Astrocyte of the cerebellum (primary cell): ENCODE measurements around the gene DSCAM.

Experiments
- DNase-seq: peaks from one replicate; pipeline ENCODE4 v3.0.0-alpha.2; 2011; ENCODE audit warnings: low read depth
- H3K4me3 ChIP-seq: 2 replicates; pipeline ENCODE4 v1.5.1; 2011; ENCODE audit warnings: mild to moderate bottlenecking, low read depth, low read length, moderate library complexity
- CTCF ChIP-seq: IDR thresholded peaks from 2 replicates; pipeline ENCODE4 v1.5.1; 2012; ENCODE audit warnings: low read length, low read depth, moderate library complexity, mild to moderate bottlenecking; ENCODE audit errors: missing control alignments
- in situ Hi-C: cut with HindIII; loops from 2 replicates; pipeline ENCODE4 v1.10.0; 2017; ENCODE audit warnings: low sequenced_read_pairs

The DSCAM gene

GRCh38 chr21:40377135-40377534, 469.8 kb downstream of the DSCAM start:
- H3K4me3 ChIP-seq = no peak overlapping the region
- in situ Hi-C loops = loop anchor here (25.0 kb wide), 1 partner anchor 240 kb away; no protein-coding TSS in a partner anchor
- DNase-seq = no peak
- no peak for TF ChIP-seq CTCF

GRCh38 chr21:40373761-40374160, 473.2 kb downstream of the DSCAM start:
- H3K4me3 ChIP-seq = no peak overlapping the region
- DNase-seq = no peak
- TF ChIP-seq CTCF = no peak
- in situ Hi-C loops = no loop called here

GRCh38 chr21:40372506-40372905, 474.5 kb downstream of the DSCAM start:
- TF ChIP-seq CTCF = no peak
- no peak overlapping the region for H3K4me3 ChIP-seq
- no peak for DNase-seq
- in situ Hi-C loops = no loop called here

- TF ChIP-seq CTCF = no peak
- no peak for DNase-seq
- in situ Hi-C loops = no loop called here
- no peak overlapping the region for H3K4me3 ChIP-seq
Measured at GRCh38 chr21:40371329-40371728, 475.6 kb downstream of the DSCAM start.

DNA sequence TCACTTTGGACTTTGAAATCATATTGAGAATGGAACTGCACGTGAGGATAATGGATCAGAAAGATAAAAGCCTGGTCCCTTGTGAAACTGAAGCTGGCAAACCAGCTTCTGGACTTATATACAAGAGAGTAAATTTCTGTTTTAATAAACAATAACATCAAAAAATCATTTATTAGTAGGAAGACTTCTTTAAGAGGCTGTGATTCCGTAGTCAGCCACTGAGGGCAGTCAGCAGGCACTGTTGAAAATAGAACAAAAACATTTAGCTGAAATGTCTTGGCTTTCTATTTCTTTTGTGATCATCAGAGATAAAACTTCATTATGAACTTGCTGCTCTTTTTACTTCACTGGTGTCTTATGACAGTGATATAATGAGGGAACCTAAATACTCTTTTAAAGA, 490.3 kb downstream of the DSCAM start:
- DNase-seq = no peak

GRCh38 chr21:40355076-40355475, 491.9 kb downstream of the DSCAM start:
- DNase-seq = no peak
- no peak for TF ChIP-seq CTCF
- H3K4me3 ChIP-seq = no peak overlapping the region
- in situ Hi-C loops = no loop called here

More for the DNA sequence above, 490.3 kb downstream of the DSCAM start:
- in situ Hi-C loops = no loop called here
- TF ChIP-seq CTCF = no peak
- H3K4me3 ChIP-seq = no peak overlapping the region

GRCh38 chr21:40351006-40351405, 496.0 kb downstream of the DSCAM start:
- no peak overlapping the region for H3K4me3 ChIP-seq
- DNase-seq = no peak
- no peak for TF ChIP-seq CTCF
- in situ Hi-C loops = no loop called here
